Measurements from ENCODE around the gene SRI. TPM values are rescaled to one million over a fixed set of nuclear protein-coding genes. Genes with fewer than 3 reads are reported as not detected.

Gene SRI
- total RNA-seq, 3 donors from 2014 or later: 369 to 809 (median 670) TPM

DNA sequence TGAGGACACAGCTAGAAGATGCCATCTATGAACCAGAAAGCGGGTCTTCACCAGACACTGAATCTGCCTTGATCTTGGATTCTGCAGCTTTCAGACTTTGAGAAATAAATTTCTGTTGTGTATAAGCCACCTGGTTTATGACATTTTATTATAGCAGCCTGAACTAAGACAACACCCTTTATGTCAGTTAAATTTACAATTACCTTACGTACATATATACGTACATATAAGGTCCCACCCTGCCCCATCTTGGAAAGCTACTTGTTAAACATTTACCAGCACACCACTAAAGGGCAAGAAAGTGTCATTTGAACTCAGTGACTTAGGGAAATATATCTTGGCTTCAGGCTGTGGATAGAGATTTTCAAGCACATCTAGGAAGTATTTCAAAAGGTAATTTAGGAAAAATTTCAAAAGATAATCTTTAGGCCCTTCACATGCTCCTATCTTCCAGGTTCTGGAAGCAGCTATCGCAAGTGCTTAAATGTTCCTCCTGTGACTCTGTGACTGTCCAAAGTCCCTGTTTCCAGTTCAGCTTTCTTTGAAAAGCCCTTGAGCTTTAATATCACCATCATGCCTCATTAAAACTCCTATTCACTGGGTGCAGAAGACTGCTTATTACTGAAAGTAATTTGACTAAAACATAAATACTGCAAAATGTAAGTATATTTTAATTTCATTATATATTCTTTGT is 9.6 kb upstream of the SRI start:
- DNase-seq (peak in 1 of 3 donors; percentile 83), ATAC-seq (peak; percentile 75)
- TF ChIP-seq, protein P1, sequence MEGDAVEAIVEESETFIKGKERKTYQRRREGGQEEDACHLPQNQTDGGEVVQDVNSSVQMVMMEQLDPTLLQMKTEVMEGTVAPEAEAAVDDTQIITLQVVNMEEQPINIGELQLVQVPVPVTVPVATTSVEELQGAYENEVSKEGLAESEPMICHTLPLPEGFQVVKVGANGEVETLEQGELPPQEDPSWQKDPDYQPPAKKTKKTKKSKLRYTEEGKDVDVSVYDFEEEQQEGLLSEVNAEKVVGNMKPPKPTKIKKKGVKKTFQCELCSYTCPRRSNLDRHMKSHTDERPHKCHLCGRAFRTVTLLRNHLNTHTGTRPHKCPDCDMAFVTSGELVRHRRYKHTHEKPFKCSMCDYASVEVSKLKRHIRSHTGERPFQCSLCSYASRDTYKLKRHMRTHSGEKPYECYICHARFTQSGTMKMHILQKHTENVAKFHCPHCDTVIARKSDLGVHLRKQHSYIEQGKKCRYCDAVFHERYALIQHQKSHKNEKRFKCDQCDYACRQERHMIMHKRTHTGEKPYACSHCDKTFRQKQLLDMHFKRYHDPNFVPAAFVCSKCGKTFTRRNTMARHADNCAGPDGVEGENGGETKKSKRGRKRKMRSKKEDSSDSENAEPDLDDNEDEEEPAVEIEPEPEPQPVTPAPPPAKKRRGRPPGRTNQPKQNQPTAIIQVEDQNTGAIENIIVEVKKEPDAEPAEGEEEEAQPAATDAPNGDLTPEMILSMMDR (IDR thresholded peaks at IDR 0.05): no peak
- Histone ChIP-seq H3K4me1 (ENCODE audit: low read depth) (peaks cover 7% of the 10 kb centered on the region), H3K4me3 (no peak overlapping the region), H3K9me3 (no peaks in the 10 kb centered on the region), H3K36me3 (ENCODE audit: low read depth) (no peaks in the 10 kb centered on the region)
- intact Hi-C loops (cut with DNase I, micrococcal nuclease): no loop called here

DNA sequence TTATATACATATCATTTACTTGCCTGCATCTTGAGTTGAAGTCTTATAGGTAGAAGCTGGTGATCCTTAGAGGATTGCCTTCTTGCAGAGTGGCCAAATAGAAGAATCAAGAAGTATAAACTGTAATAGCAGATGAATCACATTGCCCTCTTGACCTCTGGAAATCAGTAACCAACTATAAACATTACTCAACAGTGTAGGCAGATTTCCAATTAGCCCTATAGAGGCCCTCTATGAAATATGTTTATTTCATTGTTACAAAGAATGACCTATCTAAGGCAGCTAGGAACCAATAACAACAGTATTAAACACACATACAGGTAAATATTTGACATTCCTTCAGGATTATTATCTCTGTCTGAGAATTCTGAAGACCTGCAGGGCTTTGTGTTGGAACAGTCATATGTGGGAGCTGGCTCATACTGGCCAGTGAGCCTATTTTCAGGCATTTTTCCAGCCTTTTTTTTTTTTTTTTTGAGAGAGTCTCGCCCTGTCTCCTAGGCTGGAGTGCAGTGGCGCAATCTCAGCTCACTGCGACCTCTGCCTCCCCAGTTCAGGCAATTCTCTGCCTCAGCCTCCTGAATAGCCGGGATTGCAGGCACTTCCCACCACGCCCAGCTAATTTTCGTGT is 7.2 kb upstream of the SRI start:
- Histone ChIP-seq H3K9me3 (no peaks in the 10 kb centered on the region), H3K36me3 (ENCODE audit: low read depth) (no peaks in the 10 kb centered on the region), H3K4me1 (ENCODE audit: low read depth) (peaks cover 7% of the 10 kb centered on the region), H3K4me3 (peak overlapping the region; percentile 20)
- ATAC-seq (peak; percentile 76), DNase-seq (peak; percentile 75 to 81 (median 77))
- TF ChIP-seq, protein P1 (IDR thresholded peaks at IDR 0.05): no peak
- intact Hi-C loops (cut with DNase I, micrococcal nuclease): no loop called here

DNA sequence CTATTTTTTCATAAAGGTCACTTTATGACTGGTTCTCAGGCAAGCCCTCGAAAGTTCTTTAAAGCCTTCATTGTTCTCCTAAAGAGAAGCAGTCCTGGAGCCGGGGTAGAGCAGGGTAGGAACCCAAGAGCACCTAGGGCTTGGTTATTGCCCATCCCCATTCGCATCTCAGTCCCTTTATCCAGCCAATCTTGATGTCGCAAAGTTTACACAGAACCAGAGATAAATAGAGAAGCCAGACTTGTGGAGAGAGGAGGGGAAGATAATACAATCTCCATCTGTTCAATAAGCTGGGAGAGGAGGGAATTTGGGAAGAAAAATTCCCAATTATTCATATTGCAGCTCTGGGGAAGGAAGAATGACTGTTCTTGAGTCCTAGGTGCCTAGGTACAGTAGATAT is 6.4 kb upstream of the SRI start:
- H3K4me3 ChIP-seq: peak overlapping the region; percentile 20
- peaks cover 7% of the 10 kb centered on the region for H3K4me1 ChIP-seq (ENCODE audit: low read depth)
- ATAC-seq (no peak), DNase-seq (no peak)
- intact Hi-C loops (cut with DNase I, micrococcal nuclease): no loop called here
- no peaks in the 10 kb centered on the region for H3K36me3 ChIP-seq (ENCODE audit: low read depth)
- H3K9me3 ChIP-seq: no peaks in the 10 kb centered on the region
- TF ChIP-seq, protein P1 (IDR thresholded peaks at IDR 0.05): no peak

DNA sequence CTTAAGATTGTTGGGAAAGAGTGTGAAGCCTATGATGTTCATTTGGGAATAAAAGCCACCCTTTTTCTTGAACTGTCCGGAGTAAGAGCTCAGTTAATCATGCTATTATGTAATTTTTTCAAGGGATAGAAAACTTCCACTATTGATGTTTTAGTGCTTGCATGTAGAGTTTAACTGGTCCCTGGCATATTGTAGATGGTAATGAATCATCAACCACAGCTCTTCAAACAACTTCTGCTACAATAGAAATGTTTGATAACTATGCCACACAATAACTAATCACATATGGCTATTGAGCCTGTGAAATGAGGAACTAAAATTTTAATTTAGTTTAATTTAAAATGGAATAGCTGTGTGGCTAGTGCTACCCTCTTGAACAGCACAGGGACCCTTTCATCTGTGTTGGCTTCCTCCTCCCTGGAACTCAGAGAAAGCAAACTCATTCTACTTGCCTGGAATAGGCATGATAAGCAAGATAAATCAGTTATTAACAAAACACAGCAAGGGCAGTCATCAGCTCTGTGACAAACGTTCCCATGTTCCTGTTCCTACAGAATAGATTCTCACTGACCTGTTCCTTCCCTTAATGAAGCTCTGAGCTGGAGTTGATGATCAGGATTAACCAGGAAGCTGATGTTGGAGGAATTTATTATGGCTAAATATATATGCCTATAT is 4.9 kb upstream of the SRI start:
- Histone ChIP-seq H3K4me3 (peak overlapping the region; percentile 20), H3K4me1 (ENCODE audit: low read depth) (peaks cover 7% of the 10 kb centered on the region), H3K36me3 (ENCODE audit: low read depth) (no peaks in the 10 kb centered on the region), H3K9me3 (no peaks in the 10 kb centered on the region)
- ATAC-seq: no peak
- no peak for DNase-seq
- TF ChIP-seq, protein P1 (IDR thresholded peaks at IDR 0.05): no peak
- intact Hi-C loops (cut with DNase I, micrococcal nuclease): no loop called here

DNA sequence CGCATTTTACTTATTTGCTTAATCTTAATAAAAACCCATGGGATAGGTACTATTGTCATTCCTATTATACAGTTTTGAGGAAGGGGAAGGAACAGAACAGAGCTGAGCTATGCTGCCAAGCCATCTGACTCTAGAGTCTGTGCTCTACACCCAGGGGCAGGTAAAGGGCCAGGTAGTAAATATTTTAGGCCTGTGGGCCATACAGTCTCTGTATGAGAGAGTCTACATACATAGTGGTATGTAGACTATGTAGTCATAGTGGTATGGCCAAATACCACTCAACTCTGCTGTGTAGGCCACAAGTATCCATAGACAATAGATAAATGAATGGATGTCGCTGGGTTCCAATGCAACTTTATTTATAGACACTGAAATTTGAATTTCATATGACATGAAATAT is 3.4 kb upstream of the SRI start:
- DNase-seq (no peak), ATAC-seq (no peak)
- no peaks in the 10 kb centered on the region for H3K36me3 ChIP-seq (ENCODE audit: low read depth)
- TF ChIP-seq, protein P1 (IDR thresholded peaks at IDR 0.05): no peak
- H3K4me3 ChIP-seq: no peak overlapping the region
- no peaks in the 10 kb centered on the region for H3K9me3 ChIP-seq
- intact Hi-C loops (cut with DNase I, micrococcal nuclease): no loop called here
- H3K4me1 ChIP-seq (ENCODE audit: low read depth): peaks cover 2% of the 10 kb centered on the region
